ENCODE measurements around the gene SRA1.

SRA1 gene

GRCh38 chr5:140570488-140570887 is 13.2 kb upstream of the SRA1 start:
- DNase-seq (ENCODE audit: low spot score) = no peak

GRCh38 chr5:140570058-140570457 is 12.8 kb upstream of the SRA1 start:
- no peak for DNase-seq (ENCODE audit: low spot score)

GRCh38 chr5:140569197-140569596 is 11.9 kb upstream of the SRA1 start:
- DNase-seq (ENCODE audit: low spot score) = no peak

- DNase-seq (ENCODE audit: low spot score) = no peak
These were observed 11.3 kb upstream of the SRA1 start for GRCh38 chr5:140568443-140569063.

GRCh38 chr5:140567871-140568270 is 10.6 kb upstream of the SRA1 start:
- no peak for DNase-seq (ENCODE audit: low spot score)

GRCh38 chr5:140567136-140567818 is 10.0 kb upstream of the SRA1 start:
- DNase-seq (ENCODE audit: low spot score) = no peak

GRCh38 chr5:140566665-140567064 is 9.4 kb upstream of the SRA1 start:
- DNase-seq (ENCODE audit: low spot score) = no peak

- no peak for DNase-seq (ENCODE audit: low spot score)
These were observed 8.5 kb upstream of the SRA1 start for GRCh38 chr5:140565780-140566095.

- no peak for DNase-seq (ENCODE audit: low spot score)
These were observed 7.9 kb upstream of the SRA1 start for GRCh38 chr5:140565024-140565779.

GRCh38 chr5:140564196-140565023 is 7.1 kb upstream of the SRA1 start, which contains the start of the genes APBB3 and SLC35A4:
APBB3 (minus strand) TSS chr5:140564598; CDS start chr5:140564245, 353 bp downstream.
SLC35A4 (plus strand) TSS chr5:140564828; CDS start chr5:140567170, 2,342 bp downstream.
- peak; percentile 99 for DNase-seq (ENCODE audit: low spot score)

- DNase-seq (ENCODE audit: low spot score) = no peak
These were observed 6.3 kb upstream of the SRA1 start for GRCh38 chr5:140563596-140563995.

- no peak for DNase-seq (ENCODE audit: low spot score)
These were observed 4.7 kb upstream of the SRA1 start for GRCh38 chr5:140561753-140562523.

- DNase-seq (ENCODE audit: low spot score) = no peak
These were observed 3.0 kb upstream of the SRA1 start for GRCh38 chr5:140560227-140560626.

- DNase-seq (ENCODE audit: low spot score) = no peak
These were observed 1.3 kb upstream of the SRA1 start for GRCh38 chr5:140558542-140558941.

- no peak for DNase-seq (ENCODE audit: low spot score)
These were observed 692 bp upstream of the SRA1 start for GRCh38 chr5:140557965-140558364.

- DNase-seq (ENCODE audit: low spot score) = no peak
These were observed 835 bp downstream of the SRA1 start for GRCh38 chr5:140556438-140556837.

- DNase-seq (ENCODE audit: low spot score) = no peak
These were observed 1.4 kb downstream of the SRA1 start for GRCh38 chr5:140555747-140556312.

- no peak for DNase-seq (ENCODE audit: low spot score)
These were observed 2.8 kb downstream of the SRA1 start for GRCh38 chr5:140554454-140554853.

GRCh38 chr5:140553657-140554056 is 3.6 kb downstream of the SRA1 start:
- no peak for DNase-seq (ENCODE audit: low spot score)

GRCh38 chr5:140551872-140552271 is 5.4 kb downstream of the SRA1 start:
- no peak for DNase-seq (ENCODE audit: low spot score)
